ENCODE data around the gene C2orf80.
"Not testable (repeated sequence)": the region's sequence is repeated elsewhere in the genome, so short reads cannot be mapped to it uniquely, and the experiment has no call there.

Gene C2orf80

DNA sequence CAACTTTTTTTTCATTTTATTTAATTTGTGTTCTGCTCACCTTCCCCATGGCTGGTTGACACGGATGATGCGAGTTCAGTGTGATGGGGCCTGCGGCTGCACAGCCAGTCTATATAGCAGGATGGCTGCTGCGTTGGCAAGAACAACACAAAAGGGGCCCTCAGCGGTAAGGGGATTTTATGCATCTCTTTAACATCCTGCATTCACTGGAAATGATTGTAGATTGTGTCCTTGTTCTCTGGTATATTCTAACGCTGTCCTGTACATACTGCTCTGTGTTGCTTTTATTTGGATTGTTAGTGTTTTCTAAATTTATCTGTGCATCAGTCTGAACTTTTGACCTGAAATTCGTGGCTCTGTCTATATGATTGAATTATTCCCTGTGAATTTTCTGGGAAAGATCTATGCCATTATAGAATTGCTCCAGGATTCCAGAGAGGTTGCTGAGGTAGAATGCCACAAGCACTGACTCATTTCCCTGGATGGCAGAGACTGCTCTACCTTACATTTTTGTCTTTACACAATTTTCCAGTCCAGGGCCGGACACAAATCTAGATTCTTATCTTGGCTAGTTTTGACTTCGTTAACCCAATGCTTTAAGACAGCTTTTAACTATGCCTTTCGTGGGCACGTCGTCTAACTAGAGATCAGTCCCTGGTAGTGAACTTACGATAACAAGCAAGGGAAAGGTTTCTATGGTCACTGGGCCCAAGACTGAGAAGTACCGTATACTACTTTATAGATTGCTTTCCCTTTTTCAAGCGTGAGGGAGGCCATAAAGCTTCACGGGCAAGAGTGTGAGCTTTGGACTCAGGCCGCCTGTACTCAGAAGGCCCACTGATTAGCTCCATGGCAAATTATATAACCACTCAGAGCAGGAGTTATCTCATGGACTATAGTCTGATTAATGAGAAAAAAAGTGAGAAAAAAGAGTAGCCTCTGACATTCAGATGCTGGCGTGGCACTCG is 59.8 kb downstream of the C2orf80 start, which contains the start of gene CRYGC:
Gene CRYGC, minus strand, starts transcription at position 85 of the 968 bp plus-strand sequence. Its CDS starts 36 bp downstream, at position 49.
- TF ChIP-seq, protein P1, sequence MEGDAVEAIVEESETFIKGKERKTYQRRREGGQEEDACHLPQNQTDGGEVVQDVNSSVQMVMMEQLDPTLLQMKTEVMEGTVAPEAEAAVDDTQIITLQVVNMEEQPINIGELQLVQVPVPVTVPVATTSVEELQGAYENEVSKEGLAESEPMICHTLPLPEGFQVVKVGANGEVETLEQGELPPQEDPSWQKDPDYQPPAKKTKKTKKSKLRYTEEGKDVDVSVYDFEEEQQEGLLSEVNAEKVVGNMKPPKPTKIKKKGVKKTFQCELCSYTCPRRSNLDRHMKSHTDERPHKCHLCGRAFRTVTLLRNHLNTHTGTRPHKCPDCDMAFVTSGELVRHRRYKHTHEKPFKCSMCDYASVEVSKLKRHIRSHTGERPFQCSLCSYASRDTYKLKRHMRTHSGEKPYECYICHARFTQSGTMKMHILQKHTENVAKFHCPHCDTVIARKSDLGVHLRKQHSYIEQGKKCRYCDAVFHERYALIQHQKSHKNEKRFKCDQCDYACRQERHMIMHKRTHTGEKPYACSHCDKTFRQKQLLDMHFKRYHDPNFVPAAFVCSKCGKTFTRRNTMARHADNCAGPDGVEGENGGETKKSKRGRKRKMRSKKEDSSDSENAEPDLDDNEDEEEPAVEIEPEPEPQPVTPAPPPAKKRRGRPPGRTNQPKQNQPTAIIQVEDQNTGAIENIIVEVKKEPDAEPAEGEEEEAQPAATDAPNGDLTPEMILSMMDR (IDR thresholded peaks at IDR 0.05): no peak

DNA sequence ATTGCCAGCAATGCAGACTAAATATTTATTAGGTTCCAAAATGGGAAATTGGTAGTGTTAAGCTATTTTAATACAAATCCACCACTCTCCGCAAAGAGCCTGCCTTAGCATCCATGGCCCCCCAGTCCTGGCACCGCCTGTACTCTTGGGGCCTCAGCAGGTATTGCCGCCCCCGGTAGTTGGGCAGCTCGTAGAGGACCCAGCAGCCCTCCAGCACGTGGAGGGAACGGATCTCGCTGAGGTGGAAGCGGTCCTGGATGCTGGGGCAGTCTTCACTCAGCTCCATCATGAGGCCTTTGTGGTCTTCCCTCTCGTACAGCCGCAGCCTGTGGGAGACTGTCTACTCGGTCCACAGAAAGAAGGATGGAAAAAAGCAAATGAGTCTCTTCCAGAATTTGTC is 61.7 kb downstream of the C2orf80 start:
- TF ChIP-seq, protein P1 (IDR thresholded peaks at IDR 0.05): no peak

DNA sequence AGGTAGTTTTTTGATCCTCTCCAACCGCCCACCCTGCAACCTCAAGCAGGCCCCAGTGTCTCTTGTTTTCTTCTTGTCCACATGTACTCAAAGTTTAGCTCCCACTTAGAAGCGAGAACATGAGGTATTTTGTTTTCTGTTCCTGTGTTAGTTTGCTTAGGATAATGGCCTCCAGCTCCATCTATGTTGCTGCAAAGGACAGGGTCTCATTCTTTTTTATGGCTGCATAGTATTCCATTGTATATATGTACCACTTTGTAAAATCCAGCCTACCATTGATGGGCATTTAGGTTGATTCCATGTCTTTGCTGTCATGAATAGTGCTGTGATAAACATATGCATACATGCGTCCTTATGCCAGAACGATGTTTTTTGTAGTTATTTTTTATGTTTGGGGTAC is 62.7 kb downstream of the C2orf80 start:
- TF ChIP-seq, protein P1 (IDR thresholded peaks at IDR 0.05): no peak

DNA sequence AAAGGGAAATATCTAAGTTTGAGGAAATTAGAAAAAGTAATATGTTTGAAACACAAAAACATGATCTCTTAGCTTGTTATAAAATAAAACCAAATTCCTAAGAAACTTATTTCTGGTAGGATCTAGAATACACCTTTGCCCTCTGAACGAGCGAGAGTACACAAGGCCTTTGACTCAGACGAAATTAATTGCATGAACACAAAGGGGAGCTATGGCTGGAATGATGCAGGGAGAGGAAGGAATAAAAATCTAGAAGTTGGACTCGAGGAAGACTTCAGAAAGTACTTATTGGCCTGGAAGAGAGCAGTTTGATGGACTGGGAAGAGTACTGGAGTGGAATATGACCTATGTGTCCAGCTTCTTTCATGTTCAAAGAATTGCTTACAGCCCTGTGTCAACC is 64.6 kb downstream of the C2orf80 start:
- TF ChIP-seq, protein P1 (IDR thresholded peaks at IDR 0.05): no peak

DNA sequence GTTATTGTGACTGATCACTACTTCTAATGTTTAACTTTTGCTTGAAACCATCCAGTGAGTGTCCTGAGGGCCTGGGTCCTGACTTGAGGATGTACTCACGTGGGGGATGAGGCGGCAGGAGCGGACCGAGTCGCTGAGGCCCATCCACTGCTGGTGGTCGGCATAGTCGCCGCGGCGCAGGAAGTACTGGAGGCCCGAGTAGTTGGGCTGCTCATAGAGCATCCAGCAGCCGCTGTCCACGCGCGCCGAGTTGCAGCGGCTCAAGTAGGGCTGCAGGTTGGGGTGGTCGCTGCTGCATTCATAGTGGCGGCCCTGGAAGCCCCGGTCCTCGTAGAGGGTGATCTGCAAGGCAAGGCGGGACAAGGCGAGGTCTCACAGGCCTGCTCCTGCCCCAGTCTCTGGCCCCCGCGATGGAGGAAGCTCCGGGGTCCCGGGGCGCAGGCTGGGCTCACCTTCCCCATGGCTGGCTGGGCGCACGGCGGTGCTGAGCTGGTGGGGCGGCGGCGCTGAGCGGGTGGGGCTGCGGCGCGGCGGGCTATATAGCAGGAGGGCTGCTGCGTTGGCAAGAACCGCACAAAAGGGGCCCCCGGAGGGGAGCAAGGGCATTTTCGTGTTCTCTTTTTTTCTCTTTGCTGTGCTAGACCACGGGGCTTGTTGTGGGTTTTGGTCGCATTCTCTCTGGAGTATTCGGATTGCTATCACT is 65.7 kb downstream of the C2orf80 start, which contains the start of gene CRYGD:
Gene CRYGD, minus strand, starts transcription at position 512 of the 703 bp plus-strand sequence. Its CDS starts 51 bp downstream, at position 461.
- TF ChIP-seq, protein P1 (IDR thresholded peaks at IDR 0.05): not testable (repeated sequence)

DNA sequence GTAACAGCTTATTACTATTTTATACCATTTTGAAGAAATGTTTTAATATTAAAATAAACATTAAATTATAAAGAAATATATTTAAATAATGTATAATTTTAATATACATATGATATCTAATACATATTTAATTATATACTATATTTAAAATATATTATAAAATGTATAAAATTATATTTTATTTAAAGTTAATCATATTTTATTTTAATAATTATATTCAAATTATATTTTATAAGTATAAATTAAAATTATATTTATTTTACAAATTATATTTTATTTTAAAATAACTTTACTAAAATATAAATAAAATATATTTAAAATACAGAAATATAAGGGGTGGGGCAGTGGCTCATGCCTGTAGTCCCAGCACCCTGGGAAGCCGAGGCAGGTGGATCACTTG is 67.6 kb downstream of the C2orf80 start:
- TF ChIP-seq, protein P1 (IDR thresholded peaks at IDR 0.05): no peak

DNA sequence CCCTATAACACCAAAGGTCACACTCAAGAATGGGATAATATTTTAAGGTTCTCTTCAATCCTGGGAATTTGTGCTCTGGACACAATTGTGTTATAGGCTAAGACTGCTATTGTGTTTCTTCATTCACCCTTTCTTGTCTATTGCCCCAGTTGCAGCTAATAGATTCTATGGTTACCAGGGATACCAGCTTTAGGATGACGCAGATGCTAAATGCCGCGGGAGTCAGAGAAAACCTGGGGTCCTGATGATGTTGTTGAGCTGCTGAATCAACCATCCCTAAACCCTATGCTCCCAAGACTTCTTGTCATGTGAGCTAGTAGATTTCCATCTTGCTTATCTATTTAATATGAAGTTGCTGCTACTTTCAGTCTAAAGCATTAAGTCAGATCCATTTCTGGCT is 70.9 kb downstream of the C2orf80 start:
- TF ChIP-seq, protein P1 (IDR thresholded peaks at IDR 0.05): no peak

Measured in LNCAP (cell line).